Liver (tissue), 9 donors: ENCODE results near the gene FGB. TPM values are rescaled to one million over a fixed set of nuclear protein-coding genes. Genes with fewer than 3 reads are reported as not detected.

Experiments
- DNase-seq: peaks from one replicate; pipeline ENCODE4 v3.0.0-alpha.2; 2017; ENCODE audit warnings: low spot score
- H3K27ac ChIP-seq, 2 donors: one replicate each; pipeline ENCODE4 v1.7.0; 2013; ENCODE audit warnings: inconsistent platforms in 2 of 2, low read length in 2 of 2, control low read depth in 1 of 2, low read depth in 1 of 2, mild to moderate bottlenecking in 1 of 2
- H3K27me3 ChIP-seq, 4 donors: one replicate each; pipeline versions ENCODE4 v1.6.1 to v1.7.0; 2013; ENCODE audit warnings: low read length in 3 of 4, inconsistent platforms in 1 of 4, mild to moderate bottlenecking in 1 of 4, moderate library complexity in 1 of 4; ENCODE audit not compliant: control insufficient read depth in 4 of 4, insufficient read depth in 4 of 4
- H3K36me3 ChIP-seq, 4 donors: one replicate each; pipeline versions ENCODE4 v1.6.1 to v1.7.0; 2013; ENCODE audit warnings: low read length in 3 of 4, mild to moderate bottlenecking in 3 of 4, low read depth in 1 of 4, moderate library complexity in 1 of 4; ENCODE audit not compliant: control insufficient read depth in 4 of 4, insufficient read depth in 3 of 4
- H3K4me1 ChIP-seq, 4 donors: one replicate each; pipeline versions ENCODE4 v1.6.1 to v1.7.0; 2013; ENCODE audit warnings: low read length in 3 of 4, mild to moderate bottlenecking in 3 of 4, moderate library complexity in 1 of 4; ENCODE audit not compliant: control insufficient read depth in 4 of 4, insufficient read depth in 4 of 4
- H3K4me3 ChIP-seq, 3 donors: one replicate each; pipeline versions ENCODE4 v1.6.1 to v1.7.0; 2013; ENCODE audit warnings: low read length in 3 of 3, control low read depth in 1 of 3, low read depth in 1 of 3, mild to moderate bottlenecking in 1 of 3
- H3K9ac ChIP-seq, 2 donors: one replicate each; pipeline ENCODE4 v1.7.0; 2013; ENCODE audit warnings: low read length in 2 of 2, mild to moderate bottlenecking in 2 of 2, moderate library complexity in 2 of 2, control low read depth in 1 of 2, low read depth in 1 of 2
- H3K9me3 ChIP-seq, 4 donors: one replicate each; pipeline versions ENCODE4 v1.6.1 to v1.7.0; 2013; ENCODE audit warnings: low read length in 3 of 4; ENCODE audit not compliant: control insufficient read depth in 4 of 4
- EGR1 ChIP-seq, 2 donors: IDR thresholded peaks; 2 replicates each; pipeline ENCODE4 v1.6.1; 2016 to 2018; ENCODE audit warnings: antibody characterized with exemption in 2 of 2, low read depth in 2 of 2
- FOXA1 ChIP-seq: IDR thresholded peaks from 2 replicates; pipeline ENCODE4 v1.6.1; 2016; ENCODE audit warnings: antibody characterized with exemption
- FOXA2 ChIP-seq: IDR thresholded peaks from 2 replicates; pipeline ENCODE4 v1.6.1; 2016; ENCODE audit warnings: antibody characterized with exemption
- GABPA ChIP-seq, 2 donors: IDR thresholded peaks in 1 of 2; conservative IDR thresholded peaks in 1 of 2; 2 replicates each; pipeline ENCODE4 v1.6.1; 2016; ENCODE audit warnings: antibody characterized with exemption in 2 of 2, mild to moderate bottlenecking in 1 of 2, moderate library complexity in 1 of 2
- HNF4A ChIP-seq, 2 donors: conservative IDR thresholded peaks; 2 replicates each; pipeline ENCODE4 v1.6.1; 2016; ENCODE audit warnings: antibody characterized with exemption in 2 of 2, mild to moderate bottlenecking in 2 of 2
- HNF4G ChIP-seq: IDR thresholded peaks from 2 replicates; pipeline ENCODE4 v1.6.1; 2016; ENCODE audit warnings: antibody characterized with exemption
- JUND ChIP-seq, 2 donors: IDR thresholded peaks; 2 replicates each; pipeline ENCODE4 v1.6.1; 2016; ENCODE audit warnings: antibody characterized with exemption in 2 of 2
- NR2F2 ChIP-seq: IDR thresholded peaks from 2 replicates; pipeline ENCODE4 v1.6.1; 2016; ENCODE audit warnings: antibody characterized with exemption
- RAD21 ChIP-seq, 2 donors: IDR thresholded peaks; 2 replicates each; pipeline ENCODE4 v1.6.1; 2016; ENCODE audit warnings: antibody characterized with exemption in 2 of 2, mild to moderate bottlenecking in 2 of 2
- RXRA ChIP-seq, 2 donors: IDR thresholded peaks; 2 replicates each; pipeline ENCODE4 v1.6.1; 2017 to 2018; ENCODE audit warnings: antibody characterized with exemption in 2 of 2, mild to moderate bottlenecking in 1 of 2
- SP1 ChIP-seq: IDR thresholded peaks from 2 replicates; pipeline ENCODE4 v1.6.1; 2018; ENCODE audit warnings: antibody characterized with exemption, mild to moderate bottlenecking
- TAF1 ChIP-seq: conservative IDR thresholded peaks from 2 replicates; pipeline ENCODE4 v1.6.1; 2016; ENCODE audit warnings: antibody characterized with exemption, mild to moderate bottlenecking
- YY1 ChIP-seq: IDR thresholded peaks from 2 replicates; pipeline ENCODE4 v1.6.1; 2016; ENCODE audit warnings: antibody characterized with exemption, mild to moderate bottlenecking
- WGBS: extraction: QIAGEN DNeasy Blood & Tissue Kit; methylation state at CpG from one replicate; pipeline ENCODE4 v1.1.7; 2013; 5-methylcytosine and 5-hydroxymethylcytosine counted together
- polyA plus RNA-seq, 2 donors: library from polyadenylated mRNA; stranded (reverse) in 1 of 2; unstranded in 1 of 2; fragments of 200-250 nt in 1 of 2; fragments of >200 nt in 1 of 2; fragmentation: Nextera tagmentation in 1 of 2; extraction: Ambion mirVana in 1 of 2; gene quantifications; one replicate each; pipeline versions ENCODE4 v1.2.1 to v1.2.3, GENCODE V29; 2013 to 2015
- total RNA-seq, 2 donors: library from RNA; depleted of rRNA; stranded (reverse); fragments of >200 nt; gene quantifications; one replicate each; pipeline ENCODE4 v1.2.3, GENCODE V29; 2014
- TF ChIP-seq, protein P1 (sequence below): IDR thresholded peaks from 2 replicates; pipeline ENCODE4 v1.6.1; 2016; ENCODE audit warnings: antibody characterized with exemption
- TF ChIP-seq, protein P2 (sequence below): fragments of 150-350 bp; IDR thresholded peaks from 2 replicates; pipeline ENCODE4 v1.5.1; 2017; ENCODE audit warnings: improper control_type of control experiment, low read depth, low read length; ENCODE audit not compliant: missing input control
- TF ChIP-seq, protein P3 (sequence below): IDR thresholded peaks from 2 replicates; pipeline ENCODE4 v1.6.1; 2016; ENCODE audit warnings: antibody characterized with exemption
- TF ChIP-seq, protein P4 (sequence below): IDR thresholded peaks from 2 replicates; pipeline ENCODE4 v1.6.1; 2016; ENCODE audit warnings: antibody characterized with exemption
- TF ChIP-seq, protein P5 (sequence below): IDR thresholded peaks from 2 replicates; pipeline ENCODE4 v1.6.1; 2016; ENCODE audit warnings: antibody characterized with exemption, mild to moderate bottlenecking
- donor health status: healthy.
- donor health status: healthy.
- donor health status: healthy.
- donor health status: healthy.
- donor health status: healthy.

Gene FGB
- total and polyA plus RNA-seq, 4 donors, result 11,318 to 21,431 (median 15,382) TPM

DNA sequence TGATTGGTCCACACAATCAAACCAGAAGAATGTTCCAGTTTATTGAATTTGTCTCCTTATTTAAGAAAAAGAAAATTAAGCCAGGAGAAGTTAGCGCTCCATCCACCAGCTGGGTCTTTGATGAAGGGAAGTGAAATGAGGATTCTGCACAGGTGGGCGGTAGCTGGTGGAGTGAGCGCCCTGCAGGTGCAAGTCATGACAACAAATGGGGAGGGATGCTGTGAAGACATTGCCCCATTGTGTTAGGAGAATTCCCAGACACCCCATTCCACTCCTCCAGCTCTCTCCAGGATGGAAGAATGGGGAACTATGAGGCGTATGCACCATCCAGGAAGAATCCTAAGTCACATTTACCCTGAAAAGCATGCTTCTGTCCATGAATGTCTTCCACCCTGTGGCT is 35.5 kb upstream of the FGB start:
- WGBS, result 86% methylated on average over 4 of the region's 4 CpGs
- no peak overlapping the region for H3K4me3 ChIP-seq
- H3K4me1 ChIP-seq, result no peaks in the 10 kb centered on the region
- no peak overlapping the region for H3K27ac ChIP-seq
- peaks cover 0 to 7% (median 0%) of the 10 kb centered on the region in 4 donors for H3K27me3 ChIP-seq
- DNase-seq, result no peak
- no peak for TF ChIP-seq FOXA2
- TF ChIP-seq YY1, result no peak
- TF ChIP-seq, protein P1, sequence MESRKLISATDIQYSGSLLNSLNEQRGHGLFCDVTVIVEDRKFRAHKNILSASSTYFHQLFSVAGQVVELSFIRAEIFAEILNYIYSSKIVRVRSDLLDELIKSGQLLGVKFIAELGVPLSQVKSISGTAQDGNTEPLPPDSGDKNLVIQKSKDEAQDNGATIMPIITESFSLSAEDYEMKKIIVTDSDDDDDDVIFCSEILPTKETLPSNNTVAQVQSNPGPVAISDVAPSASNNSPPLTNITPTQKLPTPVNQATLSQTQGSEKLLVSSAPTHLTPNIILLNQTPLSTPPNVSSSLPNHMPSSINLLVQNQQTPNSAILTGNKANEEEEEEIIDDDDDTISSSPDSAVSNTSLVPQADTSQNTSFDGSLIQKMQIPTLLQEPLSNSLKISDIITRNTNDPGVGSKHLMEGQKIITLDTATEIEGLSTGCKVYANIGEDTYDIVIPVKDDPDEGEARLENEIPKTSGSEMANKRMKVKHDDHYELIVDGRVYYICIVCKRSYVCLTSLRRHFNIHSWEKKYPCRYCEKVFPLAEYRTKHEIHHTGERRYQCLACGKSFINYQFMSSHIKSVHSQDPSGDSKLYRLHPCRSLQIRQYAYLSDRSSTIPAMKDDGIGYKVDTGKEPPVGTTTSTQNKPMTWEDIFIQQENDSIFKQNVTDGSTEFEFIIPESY, result no peak
- no peak for TF ChIP-seq EGR1 (IDR thresholded peaks at IDR 0.05; ENCODE audit: low read depth in 2 of 2)
- TF ChIP-seq HNF4G, result no peak
- no peak for TF ChIP-seq FOXA1
- no peak for TF ChIP-seq GABPA (IDR thresholded peaks at IDR 0.05 in 1 of 2, conservative IDR thresholded peaks at IDR 0.05 in 1 of 2)
- TF ChIP-seq HNF4A (conservative IDR thresholded peaks at IDR 0.05), result no peak
- no peak for TF ChIP-seq SP1
- no peak for TF ChIP-seq JUND (IDR thresholded peaks at IDR 0.05)
- TF ChIP-seq RAD21 (IDR thresholded peaks at IDR 0.05), result no peak
- no peak for TF ChIP-seq TAF1
- no peak for TF ChIP-seq NR2F2
- TF ChIP-seq, protein P2, sequence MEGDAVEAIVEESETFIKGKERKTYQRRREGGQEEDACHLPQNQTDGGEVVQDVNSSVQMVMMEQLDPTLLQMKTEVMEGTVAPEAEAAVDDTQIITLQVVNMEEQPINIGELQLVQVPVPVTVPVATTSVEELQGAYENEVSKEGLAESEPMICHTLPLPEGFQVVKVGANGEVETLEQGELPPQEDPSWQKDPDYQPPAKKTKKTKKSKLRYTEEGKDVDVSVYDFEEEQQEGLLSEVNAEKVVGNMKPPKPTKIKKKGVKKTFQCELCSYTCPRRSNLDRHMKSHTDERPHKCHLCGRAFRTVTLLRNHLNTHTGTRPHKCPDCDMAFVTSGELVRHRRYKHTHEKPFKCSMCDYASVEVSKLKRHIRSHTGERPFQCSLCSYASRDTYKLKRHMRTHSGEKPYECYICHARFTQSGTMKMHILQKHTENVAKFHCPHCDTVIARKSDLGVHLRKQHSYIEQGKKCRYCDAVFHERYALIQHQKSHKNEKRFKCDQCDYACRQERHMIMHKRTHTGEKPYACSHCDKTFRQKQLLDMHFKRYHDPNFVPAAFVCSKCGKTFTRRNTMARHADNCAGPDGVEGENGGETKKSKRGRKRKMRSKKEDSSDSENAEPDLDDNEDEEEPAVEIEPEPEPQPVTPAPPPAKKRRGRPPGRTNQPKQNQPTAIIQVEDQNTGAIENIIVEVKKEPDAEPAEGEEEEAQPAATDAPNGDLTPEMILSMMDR, result no peak
- no peaks in the 10 kb centered on the region for H3K9me3 ChIP-seq
- no peak overlapping the region for H3K9ac ChIP-seq
- H3K36me3 ChIP-seq, result no peaks in the 10 kb centered on the region

DNA sequence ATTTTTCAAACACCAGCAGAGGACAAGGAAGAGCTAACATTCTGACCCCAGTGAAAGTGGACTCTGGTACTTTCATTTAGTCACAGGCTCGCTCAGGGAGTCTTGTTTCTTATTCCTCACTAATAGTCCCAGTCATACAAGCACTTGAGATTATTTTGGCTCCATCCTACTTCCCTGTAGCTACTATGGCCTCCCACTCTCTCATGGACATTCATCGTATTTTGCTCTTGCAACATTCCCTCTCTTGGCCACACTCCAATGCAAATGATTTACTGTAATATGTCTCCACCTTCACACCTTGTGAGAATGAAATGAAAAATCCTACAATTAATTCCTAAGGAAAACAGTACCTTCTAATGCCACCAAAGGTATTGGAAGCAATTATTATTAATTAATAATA is 33.9 kb upstream of the FGB start:
- DNase-seq, result no peak
- WGBS, result 61% methylated on average over 2 of the region's 2 CpGs

More for the DNA sequence above, 33.9 kb upstream of the FGB start:
- Histone ChIP-seq H3K4me1 (no peaks in the 10 kb centered on the region), H3K9me3 (no peaks in the 10 kb centered on the region), H3K27me3 (peaks cover 0 to 7% (median 0%) of the 10 kb centered on the region in 4 donors), H3K27ac (no peak overlapping the region), H3K4me3 (no peak overlapping the region), H3K36me3 (no peaks in the 10 kb centered on the region), H3K9ac (no peak overlapping the region)
- TF ChIP-seq HNF4G (no peak), SP1 (no peak), EGR1 (IDR thresholded peaks at IDR 0.05; ENCODE audit: low read depth in 2 of 2) (no peak), FOXA1 (no peak), NR2F2 (no peak), RXRA (IDR thresholded peaks at IDR 0.05) (no peak), JUND (IDR thresholded peaks at IDR 0.05) (no peak), HNF4A (conservative IDR thresholded peaks at IDR 0.05) (no peak), TAF1 (no peak), GABPA (IDR thresholded peaks at IDR 0.05 in 1 of 2, conservative IDR thresholded peaks at IDR 0.05 in 1 of 2) (no peak), FOXA2 (no peak), YY1 (no peak), RAD21 (IDR thresholded peaks at IDR 0.05) (no peak)
- TF ChIP-seq, protein P2, result no peak
- TF ChIP-seq, protein P3, sequence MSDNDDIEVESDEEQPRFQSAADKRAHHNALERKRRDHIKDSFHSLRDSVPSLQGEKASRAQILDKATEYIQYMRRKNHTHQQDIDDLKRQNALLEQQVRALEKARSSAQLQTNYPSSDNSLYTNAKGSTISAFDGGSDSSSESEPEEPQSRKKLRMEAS, result no peak
- TF ChIP-seq, protein P4, sequence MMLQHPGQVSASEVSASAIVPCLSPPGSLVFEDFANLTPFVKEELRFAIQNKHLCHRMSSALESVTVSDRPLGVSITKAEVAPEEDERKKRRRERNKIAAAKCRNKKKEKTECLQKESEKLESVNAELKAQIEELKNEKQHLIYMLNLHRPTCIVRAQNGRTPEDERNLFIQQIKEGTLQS, result no peak
- TF ChIP-seq, protein P1, result no peak
- TF ChIP-seq, protein P5, sequence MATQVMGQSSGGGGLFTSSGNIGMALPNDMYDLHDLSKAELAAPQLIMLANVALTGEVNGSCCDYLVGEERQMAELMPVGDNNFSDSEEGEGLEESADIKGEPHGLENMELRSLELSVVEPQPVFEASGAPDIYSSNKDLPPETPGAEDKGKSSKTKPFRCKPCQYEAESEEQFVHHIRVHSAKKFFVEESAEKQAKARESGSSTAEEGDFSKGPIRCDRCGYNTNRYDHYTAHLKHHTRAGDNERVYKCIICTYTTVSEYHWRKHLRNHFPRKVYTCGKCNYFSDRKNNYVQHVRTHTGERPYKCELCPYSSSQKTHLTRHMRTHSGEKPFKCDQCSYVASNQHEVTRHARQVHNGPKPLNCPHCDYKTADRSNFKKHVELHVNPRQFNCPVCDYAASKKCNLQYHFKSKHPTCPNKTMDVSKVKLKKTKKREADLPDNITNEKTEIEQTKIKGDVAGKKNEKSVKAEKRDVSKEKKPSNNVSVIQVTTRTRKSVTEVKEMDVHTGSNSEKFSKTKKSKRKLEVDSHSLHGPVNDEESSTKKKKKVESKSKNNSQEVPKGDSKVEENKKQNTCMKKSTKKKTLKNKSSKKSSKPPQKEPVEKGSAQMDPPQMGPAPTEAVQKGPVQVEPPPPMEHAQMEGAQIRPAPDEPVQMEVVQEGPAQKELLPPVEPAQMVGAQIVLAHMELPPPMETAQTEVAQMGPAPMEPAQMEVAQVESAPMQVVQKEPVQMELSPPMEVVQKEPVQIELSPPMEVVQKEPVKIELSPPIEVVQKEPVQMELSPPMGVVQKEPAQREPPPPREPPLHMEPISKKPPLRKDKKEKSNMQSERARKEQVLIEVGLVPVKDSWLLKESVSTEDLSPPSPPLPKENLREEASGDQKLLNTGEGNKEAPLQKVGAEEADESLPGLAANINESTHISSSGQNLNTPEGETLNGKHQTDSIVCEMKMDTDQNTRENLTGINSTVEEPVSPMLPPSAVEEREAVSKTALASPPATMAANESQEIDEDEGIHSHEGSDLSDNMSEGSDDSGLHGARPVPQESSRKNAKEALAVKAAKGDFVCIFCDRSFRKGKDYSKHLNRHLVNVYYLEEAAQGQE, result no peak
